Trophoblast cell (in vitro differentiated cells and primary cell): Measurements from ENCODE around the gene SPATA33.

Experiments used
- DNase-seq, 2 donors: peaks; one replicate each; pipeline ENCODE4 v3.0.0-alpha.2; 2016
- H2AFZ ChIP-seq: 2 replicates; pipeline ENCODE4 v1.6.1; 2013; ENCODE audit warnings: low read length, moderate library complexity, mild to moderate bottlenecking; ENCODE audit not compliant: insufficient read depth, poor library complexity
- H2AK5ac ChIP-seq: 2 replicates; pipeline ENCODE4 v1.6.1; 2013; ENCODE audit warnings: mild to moderate bottlenecking, low read length
- H2BK120ac ChIP-seq: 2 replicates; pipeline ENCODE4 v1.6.1; 2013; ENCODE audit warnings: low read length, mild to moderate bottlenecking, moderate library complexity; ENCODE audit not compliant: insufficient read depth, poor library complexity
- H2BK12ac ChIP-seq: 2 replicates; pipeline ENCODE4 v1.6.1; 2013; ENCODE audit warnings: mild to moderate bottlenecking, low read length, moderate library complexity
- H2BK5ac ChIP-seq: 2 replicates; pipeline ENCODE4 v1.6.1; 2013; ENCODE audit warnings: low read length, low read depth, moderate library complexity, mild to moderate bottlenecking; ENCODE audit not compliant: poor library complexity
- H3K14ac ChIP-seq: 2 replicates; pipeline ENCODE4 v1.6.1; 2013; ENCODE audit warnings: mild to moderate bottlenecking, low read length
- H3K18ac ChIP-seq: 2 replicates; pipeline ENCODE4 v1.6.1; 2013; ENCODE audit warnings: mild to moderate bottlenecking, low read length
- H3K23ac ChIP-seq: 2 replicates; pipeline ENCODE4 v1.6.1; 2013; ENCODE audit warnings: low read length
- H3K27ac ChIP-seq: 2 replicates; pipeline ENCODE4 v1.5.1; 2013; ENCODE audit warnings: low read depth, mild to moderate bottlenecking, inconsistent platforms, low read length, moderate library complexity
- H3K27me3 ChIP-seq: 2 replicates; pipeline ENCODE4 v1.6.1; 2013; ENCODE audit warnings: inconsistent platforms, mild to moderate bottlenecking, low read length, moderate library complexity; ENCODE audit not compliant: insufficient read depth
- H3K36me3 ChIP-seq, 2 experiments: 1 replicate in 1 of 2; 2 replicates in 1 of 2; pipeline ENCODE4 v1.6.1; 2013; ENCODE audit warnings: low read length in 2 of 2, mild to moderate bottlenecking in 2 of 2, moderate library complexity in 1 of 2; ENCODE audit not compliant: insufficient read depth in 2 of 2, control insufficient read depth in 1 of 2
- H3K4ac ChIP-seq: 2 replicates; pipeline ENCODE4 v1.6.1; 2013; ENCODE audit warnings: low read depth, mild to moderate bottlenecking, low read length, moderate library complexity
- H3K4me1 ChIP-seq, 2 experiments: 1 replicate in 1 of 2; 2 replicates in 1 of 2; pipeline ENCODE4 v1.6.1; 2013; ENCODE audit warnings: low read length in 2 of 2, mild to moderate bottlenecking in 2 of 2, moderate library complexity in 1 of 2; ENCODE audit not compliant: insufficient read depth in 2 of 2, control insufficient read depth in 1 of 2
- H3K4me2 ChIP-seq: 2 replicates; pipeline ENCODE4 v1.6.1; 2013; ENCODE audit warnings: inconsistent platforms, mild to moderate bottlenecking, low read length, moderate library complexity
- H3K4me3 ChIP-seq: 2 replicates; pipeline ENCODE4 v1.5.1; 2013; ENCODE audit warnings: mild to moderate bottlenecking, low read depth, low read length, inconsistent platforms
- H3K79me1 ChIP-seq: one replicate; pipeline ENCODE4 v1.6.1; 2013; ENCODE audit warnings: low read length
- H3K79me2 ChIP-seq: 2 replicates; pipeline ENCODE4 v1.6.1; 2013; ENCODE audit warnings: low read length, mild to moderate bottlenecking; ENCODE audit not compliant: control insufficient read depth, insufficient read depth, poor library complexity
- H3K9ac ChIP-seq: 2 replicates; pipeline ENCODE4 v1.6.1; 2013; ENCODE audit warnings: mild to moderate bottlenecking, low read length
- H3K9me3 ChIP-seq: 2 replicates; pipeline ENCODE4 v1.6.1; 2013; ENCODE audit warnings: low read depth, mild to moderate bottlenecking, control low read depth, inconsistent platforms, low read length; ENCODE audit not compliant: insufficient read depth
- H4K12ac ChIP-seq: 2 replicates; pipeline ENCODE4 v1.6.1; 2013; ENCODE audit warnings: low read depth, mild to moderate bottlenecking, low read length, moderate library complexity
- H4K8ac ChIP-seq: 2 replicates; pipeline ENCODE4 v1.6.1; 2013; ENCODE audit warnings: low read depth, mild to moderate bottlenecking, low read length, moderate library complexity
- H4K91ac ChIP-seq: one replicate; pipeline ENCODE4 v1.6.1; 2013; ENCODE audit warnings: low read depth, mild to moderate bottlenecking, low read length, moderate library complexity
- WGBS: extraction: QIAGEN DNeasy Blood & Tissue Kit; methylation state at CpG from one replicate; pipeline ENCODE4 v1.1.7; 2013; ENCODE audit warnings: missing lambda C conversion rate; ENCODE audit not compliant: insufficient read length, insufficient coverage; ENCODE audit errors: extremely low coverage; 5-methylcytosine and 5-hydroxymethylcytosine counted together

Gene SPATA33

GRCh38 chr16:89716916-89717687 is 59.5 kb downstream of the SPATA33 start:
- H2BK12ac ChIP-seq = no peak overlapping the region
- H2BK5ac ChIP-seq = no peak overlapping the region
- peak overlapping the region; percentile 37 for H4K12ac ChIP-seq
- H3K14ac ChIP-seq = no peak overlapping the region
- no peak overlapping the region for H3K27ac ChIP-seq
- H3K4ac ChIP-seq = no peak overlapping the region
- no peaks in the 10 kb centered on the region for H3K9me3 ChIP-seq
- DNase-seq = no peak
- H2BK120ac ChIP-seq = no peak overlapping the region
- peaks cover 0 to 3% of the 10 kb centered on the region in 2 experiments for H3K36me3 ChIP-seq
- H4K8ac ChIP-seq = no peak overlapping the region
- no peak overlapping the region for H2AFZ ChIP-seq
- H3K9ac ChIP-seq = no peak overlapping the region
- no peak overlapping the region for H4K91ac ChIP-seq
- H3K4me1 ChIP-seq = peaks cover 8% of the 10 kb centered on the region in 2 experiments
- no peak overlapping the region for H3K18ac ChIP-seq
- H3K23ac ChIP-seq = no peak overlapping the region
- H3K27me3 ChIP-seq = no peaks in the 10 kb centered on the region
- H3K4me3 ChIP-seq = no peak overlapping the region
- H3K79me2 ChIP-seq = peaks cover 10% of the 10 kb centered on the region
- H3K4me2 ChIP-seq = no peak overlapping the region
- no peak overlapping the region for H2AK5ac ChIP-seq
- no CpG with 5 or more reads among the region's 29 CpGs for WGBS
- peaks cover 16% of the 10 kb centered on the region for H3K79me1 ChIP-seq

DNA sequence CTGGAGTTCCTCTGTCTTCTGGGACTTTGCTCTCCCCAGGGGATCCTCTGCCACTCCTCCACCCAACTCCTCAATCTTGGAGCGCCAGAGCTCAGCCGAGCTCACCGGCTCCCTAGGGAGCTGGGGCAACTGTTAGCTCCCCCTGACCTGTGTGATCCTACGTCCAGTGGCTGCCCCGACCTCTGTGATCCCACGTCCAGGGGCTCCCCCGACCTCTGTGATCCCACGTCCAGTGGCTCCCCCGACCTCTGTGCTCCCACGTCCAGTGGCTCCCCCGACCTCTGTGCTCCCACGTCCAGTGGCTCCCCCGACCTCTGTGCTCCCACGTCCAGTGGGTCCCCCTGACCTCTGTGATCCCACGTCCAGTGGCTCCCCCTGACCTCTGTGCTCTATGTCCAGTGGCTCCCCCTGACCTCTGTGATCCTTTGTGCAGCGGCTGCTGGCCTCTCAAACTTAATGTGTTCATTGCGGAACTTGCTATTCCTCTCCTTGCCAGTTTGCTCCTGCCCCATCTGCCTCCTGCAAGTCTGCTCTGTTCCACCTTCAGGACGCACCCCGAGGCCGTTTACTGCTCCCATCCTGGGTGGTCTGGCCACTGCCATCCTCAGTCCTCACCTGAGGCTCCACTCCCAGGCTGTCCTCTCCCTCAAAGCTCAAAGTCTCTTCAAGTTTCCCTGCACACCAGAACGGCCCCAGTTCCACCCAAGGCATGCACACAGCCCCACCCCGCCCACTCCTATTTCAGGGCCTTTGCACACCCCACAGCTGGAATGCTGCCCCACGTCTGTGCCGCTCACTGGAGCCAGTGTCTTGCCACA is 60.3 kb downstream of the SPATA33 start:
- no CpG with 5 or more reads among the region's 24 CpGs for WGBS

More for the DNA sequence above, 60.3 kb downstream of the SPATA33 start:
- Histone ChIP-seq H2BK5ac (no peak overlapping the region), H4K91ac (no peak overlapping the region), H3K14ac (no peak overlapping the region), H2BK12ac (no peak overlapping the region), H3K18ac (no peak overlapping the region), H2AK5ac (no peak overlapping the region), H3K27me3 (no peaks in the 10 kb centered on the region), H3K4ac (no peak overlapping the region), H4K12ac (no peak overlapping the region), H3K79me2 (peaks cover 9% of the 10 kb centered on the region), H4K8ac (no peak overlapping the region), H3K9me3 (peaks cover 4% of the 10 kb centered on the region), H3K27ac (no peak overlapping the region), H3K9ac (no peak overlapping the region), H3K23ac (no peak overlapping the region), H2AFZ (no peak overlapping the region), H3K36me3 (peaks cover 4 to 6% of the 10 kb centered on the region in 2 experiments), H3K4me2 (no peak overlapping the region), H3K79me1 (peaks cover 14% of the 10 kb centered on the region), H3K4me1 (peaks cover 8 to 11% of the 10 kb centered on the region in 2 experiments), H2BK120ac (no peak overlapping the region), H3K4me3 (no peak overlapping the region)
- DNase-seq = no peak
